Peyer's patch (tissue), 4 donors: ENCODE results near the gene DAB1. TPM values are rescaled to one million over a fixed set of nuclear protein-coding genes. Genes with fewer than 3 reads are reported as not detected.

ENCODE experiments used
- DNase-seq, 3 donors: peaks; one replicate each; pipeline ENCODE4 v3.0.0-alpha.2; 2017 to 2019
- H3K27ac ChIP-seq, 4 donors: fragments of 200-600 bp; sonication (generic); one replicate each; pipeline ENCODE4 v1.5.1; 2016 to 2019
- H3K27me3 ChIP-seq, 2 donors: fragments of 200-600 bp; sonication (generic); one replicate each; pipeline ENCODE4 v1.5.1; 2019
- H3K36me3 ChIP-seq, 3 donors: fragments of 200-600 bp; sonication (generic); one replicate each; pipeline ENCODE4 v1.5.1; 2016 to 2019
- H3K4me1 ChIP-seq, 4 donors: fragments of 200-600 bp; sonication (generic); one replicate each; pipeline ENCODE4 v1.5.1; 2016 to 2019
- H3K4me3 ChIP-seq, 4 donors: fragments of 200-600 bp; sonication (generic); 1 replicate in 3 of 4; 2 replicates in 1 of 4; pipeline ENCODE4 v1.5.1; 2016 to 2019; ENCODE audit warnings: mild to moderate bottlenecking in 1 of 4
- H3K9me3 ChIP-seq, 4 donors: fragments of 200-600 bp; sonication (generic); one replicate each; pipeline ENCODE4 v1.5.1; 2016 to 2019; ENCODE audit warnings: mild to moderate bottlenecking in 1 of 4
- CTCF ChIP-seq, 6 experiments: fragments of 450-650 bp in 4 of 6; fragments of 200-600 bp in 2 of 6; sonication (generic) in 1 of 6; IDR thresholded peaks; one replicate each; pipeline ENCODE4 v1.5.1; 2017 to 2019; ENCODE audit warnings: antibody characterized with exemption in 6 of 6, mild to moderate bottlenecking in 3 of 6, moderate library complexity in 1 of 6
- POLR2A ChIP-seq, 2 donors: fragments of 450-650 bp; IDR thresholded peaks; one replicate each; pipeline ENCODE4 v1.5.1; 2017; ENCODE audit warnings: antibody characterized with exemption in 2 of 2, mild to moderate bottlenecking in 2 of 2, moderate library complexity in 2 of 2
- total RNA-seq, 4 donors: library from RNA; depleted of rRNA; stranded (reverse); fragments of >200 nt; gene quantifications; one replicate each; pipeline ENCODE4 v1.1.0, GENCODE V29; 2016

DAB1 gene
- total RNA-seq, 4 donors from 2014 or later, result 4.1 to 75.3 (median 63.9) TPM

- Histone ChIP-seq H3K27me3 (peaks cover 0 to 17% of the 10 kb centered on the region in 2 donors), H3K27ac (no peak overlapping the region), H3K9me3 (no peaks in the 10 kb centered on the region), H3K36me3 (no peaks in the 10 kb centered on the region), H3K4me1 (peaks cover 0 to 20% (median 0%) of the 10 kb centered on the region in 4 donors), H3K4me3 (peak overlapping the region in 1 of 4 donors; percentile 40)
- no peak for DNase-seq
- TF ChIP-seq CTCF (IDR thresholded peaks at IDR 0.05) (no peak), POLR2A (IDR thresholded peaks at IDR 0.05) (no peak)
These were observed 665 bp downstream of the DAB1 start for GRCh38 chr1:57423135-57423655.

GRCh38 chr1:57422271-57423134 is 1.4 kb downstream of the DAB1 start:
- no peak for DNase-seq

GRCh38 chr1:57421806-57422205 is 2.1 kb downstream of the DAB1 start:
- Histone ChIP-seq H3K9me3 (no peaks in the 10 kb centered on the region), H3K4me1 (peaks cover 0 to 20% (median 0%) of the 10 kb centered on the region in 4 donors), H3K36me3 (no peaks in the 10 kb centered on the region), H3K27me3 (peaks cover 0 to 17% of the 10 kb centered on the region in 2 donors), H3K4me3 (peak overlapping the region in 1 of 4 donors; percentile 40), H3K27ac (no peak overlapping the region)
- no peak for DNase-seq
- no peak for TF ChIP-seq POLR2A (IDR thresholded peaks at IDR 0.05)
- no peak for TF ChIP-seq CTCF (IDR thresholded peaks at IDR 0.05)

More at GRCh38 chr1:57422271-57423134, 1.4 kb downstream of the DAB1 start:
- H3K4me1 ChIP-seq, result peaks cover 0 to 20% (median 0%) of the 10 kb centered on the region in 4 donors
- peaks cover 0 to 17% of the 10 kb centered on the region in 2 donors for H3K27me3 ChIP-seq
- no peaks in the 10 kb centered on the region for H3K9me3 ChIP-seq
- no peak overlapping the region for H3K27ac ChIP-seq
- H3K4me3 ChIP-seq, result peak overlapping the region in 1 of 4 donors; percentile 40
- TF ChIP-seq CTCF (IDR thresholded peaks at IDR 0.05), result no peak
- TF ChIP-seq POLR2A (IDR thresholded peaks at IDR 0.05), result no peak
- H3K36me3 ChIP-seq, result no peaks in the 10 kb centered on the region

GRCh38 chr1:57420981-57421785 is 2.7 kb downstream of the DAB1 start:
- TF ChIP-seq CTCF (IDR thresholded peaks at IDR 0.05) (no peak), POLR2A (IDR thresholded peaks at IDR 0.05) (no peak)
- H3K27ac ChIP-seq, result no peak overlapping the region
- no peak overlapping the region for H3K4me3 ChIP-seq
- peaks cover 0 to 17% of the 10 kb centered on the region in 2 donors for H3K27me3 ChIP-seq
- peaks cover 0 to 20% (median 0%) of the 10 kb centered on the region in 4 donors for H3K4me1 ChIP-seq
- H3K36me3 ChIP-seq, result no peaks in the 10 kb centered on the region
- H3K9me3 ChIP-seq, result no peaks in the 10 kb centered on the region
- no peak for DNase-seq

GRCh38 chr1:57418971-57419370 is 4.9 kb downstream of the DAB1 start:
- H3K9me3 ChIP-seq, result no peaks in the 10 kb centered on the region
- peaks cover 0 to 11% (median 0%) of the 10 kb centered on the region in 4 donors for H3K4me1 ChIP-seq
- no peak for DNase-seq
- peaks cover 0 to 10% of the 10 kb centered on the region in 2 donors for H3K27me3 ChIP-seq
- H3K4me3 ChIP-seq, result no peak overlapping the region
- no peak overlapping the region for H3K27ac ChIP-seq
- TF ChIP-seq POLR2A (IDR thresholded peaks at IDR 0.05) (no peak), CTCF (IDR thresholded peaks at IDR 0.05) (no peak)
- no peaks in the 10 kb centered on the region for H3K36me3 ChIP-seq
